Muscle layer of colon (tissue), 2 donors: ENCODE results near the gene RAB11B.
"Not testable (repeated sequence)": the region's sequence is repeated elsewhere in the genome, so short reads cannot be mapped to it uniquely, and the experiment has no call there.

Experiments used
- H3K27ac ChIP-seq: one replicate; pipeline ENCODE4 v1.7.0; 2013; ENCODE audit warnings: low read depth, mild to moderate bottlenecking, low read length, moderate library complexity
- H3K27me3 ChIP-seq, 2 donors: one replicate each; pipeline ENCODE4 v1.7.0; 2013; ENCODE audit warnings: low read length in 2 of 2, mild to moderate bottlenecking in 2 of 2; ENCODE audit not compliant: insufficient read depth in 2 of 2, control insufficient read depth in 1 of 2
- H3K36me3 ChIP-seq: one replicate; pipeline ENCODE4 v1.7.0; 2013; ENCODE audit warnings: mild to moderate bottlenecking, low read length; ENCODE audit not compliant: insufficient read depth
- H3K4me1 ChIP-seq: one replicate; pipeline ENCODE4 v1.7.0; 2013; ENCODE audit warnings: mild to moderate bottlenecking, low read length; ENCODE audit not compliant: insufficient read depth
- H3K4me3 ChIP-seq, 2 donors: one replicate each; pipeline ENCODE4 v1.7.0; 2013; ENCODE audit warnings: low read length in 2 of 2, low read depth in 1 of 2, mild to moderate bottlenecking in 1 of 2, moderate library complexity in 1 of 2
- H3K9ac ChIP-seq: one replicate; pipeline ENCODE4 v1.7.0; 2013; ENCODE audit warnings: low read length
- H3K9me3 ChIP-seq: one replicate; pipeline ENCODE4 v1.7.0; 2013; ENCODE audit warnings: mild to moderate bottlenecking, low read length
- donor health status: abdominal sarcoma.
- donor health status: Adenocarcinoma of cecum.

The RAB11B gene

DNA sequence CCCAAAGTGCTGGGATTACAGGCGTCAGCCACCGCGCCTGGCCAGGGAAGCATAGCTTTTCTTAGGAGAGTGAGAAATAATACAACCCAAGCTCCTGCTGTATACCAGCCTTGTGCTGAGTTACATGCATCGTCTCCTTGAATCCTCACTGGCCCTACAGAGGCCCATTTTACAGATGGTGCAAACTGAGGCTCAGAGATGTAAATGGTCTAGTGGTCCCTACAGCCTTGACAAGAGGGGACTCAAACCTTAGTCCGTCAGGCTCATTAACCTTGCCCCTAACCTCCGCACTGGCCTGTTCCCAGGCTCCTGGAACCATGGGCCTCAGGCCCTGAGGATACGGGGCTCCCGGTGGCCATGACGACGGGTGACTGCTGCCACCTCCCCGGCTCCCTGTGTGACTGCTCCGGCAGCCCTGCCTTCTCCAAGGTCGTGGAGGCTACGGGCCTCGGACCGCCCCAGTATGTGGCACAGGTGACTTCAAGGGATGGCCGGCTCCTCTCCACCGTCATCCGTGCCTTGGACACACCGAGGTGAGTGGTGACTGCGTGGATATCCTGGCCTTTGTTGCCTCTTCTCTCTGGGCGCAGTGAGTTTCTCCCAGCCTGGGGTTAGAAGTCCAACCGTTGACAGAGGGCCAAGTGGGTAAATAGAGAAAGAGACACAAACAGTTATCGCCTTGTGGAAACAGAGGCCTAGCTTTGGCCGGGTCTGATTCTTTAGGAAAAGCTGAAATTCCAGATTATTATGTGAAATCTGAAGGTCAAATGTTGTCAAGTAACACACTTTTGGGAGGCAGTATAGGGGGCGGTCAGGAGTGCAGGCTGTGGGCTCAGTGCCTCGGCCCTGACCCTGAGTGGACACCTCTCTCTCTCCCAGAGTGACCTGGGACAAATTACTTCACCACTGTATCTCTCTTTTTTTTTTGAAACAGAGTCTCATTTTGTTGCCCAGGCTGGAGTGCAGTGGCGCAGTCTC lies 31.6 kb downstream of the RAB11B start:
- Histone ChIP-seq H3K4me3 (no peak overlapping the region), H3K27me3 (no peaks in the 10 kb centered on the region), H3K9ac (no peak overlapping the region), H3K36me3 (peaks cover 6% of the 10 kb centered on the region), H3K4me1 (peaks cover 15% of the 10 kb centered on the region), H3K27ac (no peak overlapping the region), H3K9me3 (no peaks in the 10 kb centered on the region)

DNA sequence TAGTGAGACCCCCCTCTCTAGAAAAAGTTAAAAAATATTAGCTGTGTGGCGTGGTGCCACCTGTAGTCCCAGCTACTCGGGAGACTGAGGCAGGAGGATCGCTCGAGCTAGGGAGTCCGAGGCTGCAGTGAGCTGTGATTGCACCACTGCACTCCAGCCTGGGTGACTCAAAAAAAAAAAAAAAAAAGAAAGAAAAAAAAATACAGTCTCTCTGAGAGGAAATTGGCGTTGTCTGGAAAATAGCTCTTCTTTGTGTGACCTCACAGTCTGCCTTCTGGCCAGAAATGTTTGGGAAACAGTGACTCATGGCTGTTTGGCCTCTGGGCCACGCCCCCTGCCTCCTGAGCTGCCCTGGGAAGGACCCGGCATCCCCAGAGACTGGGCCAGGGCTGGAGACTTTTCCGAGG lies 33.7 kb downstream of the RAB11B start:
- H3K36me3 ChIP-seq = peaks cover 9% of the 10 kb centered on the region
- peak overlapping the region; percentile 80 for H3K27ac ChIP-seq
- H3K4me3 ChIP-seq = peak overlapping the region in 1 of 2 donors; percentile 22
- H3K9ac ChIP-seq = no peak overlapping the region
- H3K9me3 ChIP-seq = no peaks in the 10 kb centered on the region
- H3K27me3 ChIP-seq = no peaks in the 10 kb centered on the region
- H3K4me1 ChIP-seq = peaks cover 11% of the 10 kb centered on the region

GRCh38 chr19:8425331-8425730 lies 35.2 kb downstream of the RAB11B start:
- H3K9me3 ChIP-seq, H3K27me3 ChIP-seq, H3K36me3 ChIP-seq, H3K9ac ChIP-seq, H3K27ac ChIP-seq, H3K4me3 ChIP-seq: not testable (repeated sequence)
- H3K4me1 ChIP-seq = peaks cover 11% of the 10 kb centered on the region

DNA sequence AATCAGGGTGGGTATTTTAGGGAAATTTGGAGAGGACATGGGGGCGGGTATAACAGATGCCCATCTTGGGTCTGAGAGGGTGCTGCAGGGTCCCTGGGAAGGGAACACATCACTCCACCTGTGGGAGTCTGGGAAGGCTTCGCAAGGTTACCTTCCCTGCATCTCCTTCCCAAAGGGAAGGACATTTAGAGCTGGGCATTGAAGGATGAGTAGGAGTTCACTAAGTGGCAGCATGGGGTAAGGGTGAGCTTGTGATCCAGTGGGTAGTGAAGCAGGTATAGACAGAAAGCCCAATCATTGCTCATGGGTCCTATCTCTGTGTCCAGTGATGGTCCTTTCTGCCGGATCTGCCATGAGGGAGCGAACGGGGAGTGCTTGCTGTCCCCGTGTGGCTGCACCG lies 36.1 kb downstream of the RAB11B start:
- Histone ChIP-seq H3K9ac (no peak overlapping the region), H3K9me3 (no peaks in the 10 kb centered on the region), H3K27ac (no peak overlapping the region), H3K27me3 (no peaks in the 10 kb centered on the region), H3K36me3 (peaks cover 16% of the 10 kb centered on the region), H3K4me3 (no peak overlapping the region), H3K4me1 (peaks cover 11% of the 10 kb centered on the region)

DNA sequence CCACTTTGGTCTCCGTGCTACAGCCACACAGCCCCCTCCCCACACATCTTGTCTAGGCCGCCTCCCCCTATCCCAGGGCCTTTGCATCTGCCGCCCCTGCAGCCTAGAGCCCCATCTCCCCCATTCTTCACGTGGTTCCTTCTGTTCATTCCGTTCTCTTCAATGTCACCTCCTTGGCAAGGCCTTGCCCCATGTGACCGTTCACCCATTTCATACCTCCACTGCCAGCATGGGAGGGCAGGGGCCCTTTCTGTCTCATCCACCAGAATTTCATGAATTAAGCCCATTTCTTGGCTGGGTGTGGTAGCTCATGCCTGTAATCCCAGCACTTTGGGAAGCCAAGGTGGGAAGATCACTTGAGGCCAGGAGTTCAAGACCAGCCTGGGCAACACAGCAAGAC lies 38.9 kb downstream of the RAB11B start:
- Histone ChIP-seq H3K4me3 (no peak overlapping the region), H3K36me3 (peaks cover 16% of the 10 kb centered on the region), H3K9ac (no peak overlapping the region), H3K27ac (no peak overlapping the region), H3K4me1 (no peaks in the 10 kb centered on the region), H3K27me3 (no peaks in the 10 kb centered on the region), H3K9me3 (no peaks in the 10 kb centered on the region)

DNA sequence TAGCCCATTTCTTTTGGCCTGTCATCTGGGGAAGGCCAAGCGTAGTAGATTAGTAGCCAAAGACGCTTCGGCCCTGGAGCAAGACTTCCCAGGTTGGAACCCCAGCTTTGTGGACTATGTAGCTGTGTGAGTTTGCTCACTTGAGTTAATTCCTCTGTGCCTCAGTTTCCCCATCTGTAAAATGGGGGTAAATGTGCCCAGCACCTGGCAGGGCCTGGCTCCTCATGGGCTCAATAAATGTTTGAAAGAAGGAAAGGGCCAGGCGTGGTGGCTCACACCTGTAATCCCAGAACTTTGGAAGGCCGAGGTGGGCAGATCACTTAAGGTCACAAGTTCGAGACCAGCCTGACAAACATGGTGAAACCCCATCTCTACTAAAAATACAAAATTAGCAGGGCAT lies 39.7 kb downstream of the RAB11B start:
- H3K27me3 ChIP-seq = no peaks in the 10 kb centered on the region
- no peak overlapping the region for H3K27ac ChIP-seq
- H3K36me3 ChIP-seq = peaks cover 16% of the 10 kb centered on the region
- H3K9me3 ChIP-seq = no peaks in the 10 kb centered on the region
- H3K4me1 ChIP-seq = no peaks in the 10 kb centered on the region
- no peak overlapping the region for H3K4me3 ChIP-seq
- H3K9ac ChIP-seq = no peak overlapping the region

DNA sequence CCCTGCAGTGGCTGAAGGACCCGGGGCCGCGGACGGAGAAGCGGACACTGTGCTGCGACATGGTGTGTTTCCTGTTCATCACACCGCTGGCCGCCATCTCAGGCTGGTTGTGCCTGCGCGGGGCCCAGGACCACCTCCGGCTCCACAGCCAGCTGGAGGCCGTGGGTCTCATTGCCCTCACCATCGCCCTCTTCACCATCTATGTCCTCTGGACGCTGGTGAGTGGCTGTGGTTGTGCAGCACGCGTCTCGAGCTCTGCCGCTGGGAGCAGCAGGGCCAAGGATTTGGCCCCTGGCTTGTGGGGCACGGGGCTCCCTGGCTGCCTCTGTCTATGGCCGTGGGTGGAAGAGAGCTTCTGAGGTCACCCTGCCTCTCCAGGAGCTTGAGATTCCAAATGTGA lies 40.5 kb downstream of the RAB11B start:
- no peaks in the 10 kb centered on the region for H3K9me3 ChIP-seq
- no peaks in the 10 kb centered on the region for H3K4me1 ChIP-seq
- no peaks in the 10 kb centered on the region for H3K27me3 ChIP-seq
- H3K9ac ChIP-seq = no peak overlapping the region
- no peak overlapping the region for H3K27ac ChIP-seq
- peaks cover 16% of the 10 kb centered on the region for H3K36me3 ChIP-seq
- no peak overlapping the region for H3K4me3 ChIP-seq

- peaks cover 16% of the 10 kb centered on the region for H3K36me3 ChIP-seq
- H3K4me3 ChIP-seq = no peak overlapping the region
- no peak overlapping the region for H3K9ac ChIP-seq
- H3K27ac ChIP-seq = no peak overlapping the region
- no peaks in the 10 kb centered on the region for H3K9me3 ChIP-seq
- H3K27me3 ChIP-seq = no peaks in the 10 kb centered on the region
- H3K4me1 ChIP-seq = no peaks in the 10 kb centered on the region
Measured at GRCh38 chr19:8438236-8438635, 48.1 kb downstream of the RAB11B start.

DNA sequence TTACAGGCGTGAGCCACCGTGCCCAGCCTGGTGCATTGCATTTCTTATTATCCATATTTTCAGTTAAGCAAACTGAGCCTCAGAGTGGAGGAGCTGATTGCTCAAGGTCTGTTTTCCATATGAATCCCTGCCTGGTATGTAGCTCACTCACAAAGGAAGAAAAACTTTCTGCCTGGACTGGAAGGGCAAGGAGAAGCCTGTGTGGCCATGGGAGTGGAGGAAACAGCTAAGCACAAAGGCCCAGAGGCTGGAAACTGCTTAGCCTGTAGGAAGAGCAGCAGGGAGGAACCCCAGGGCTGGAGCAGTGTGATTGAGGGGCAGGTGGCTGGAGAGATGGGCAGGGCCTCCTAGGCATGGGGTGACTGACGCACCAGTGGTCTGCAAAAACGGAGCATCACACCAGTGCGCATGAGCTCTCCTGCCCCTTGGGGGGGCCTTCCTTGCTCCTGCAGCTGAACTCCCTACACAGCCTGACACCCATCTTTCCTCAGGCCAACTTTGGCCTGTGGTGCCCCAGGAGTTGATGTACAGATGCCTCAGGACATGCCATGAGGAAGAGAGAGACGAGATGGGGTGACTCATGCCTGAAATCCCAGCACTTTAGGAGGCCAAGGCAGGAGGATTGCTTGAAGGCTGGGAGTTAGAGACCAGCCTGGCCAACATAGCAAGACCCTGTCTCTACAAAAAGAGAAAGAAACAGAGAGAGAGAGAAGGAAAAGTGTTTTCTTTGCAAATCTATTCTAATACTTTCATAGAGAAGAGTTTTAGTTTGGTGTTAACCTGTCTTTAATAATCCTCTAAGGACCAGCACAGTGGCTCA lies 51.8 kb downstream of the RAB11B start:
- Histone ChIP-seq H3K27ac (no peak overlapping the region), H3K9ac (no peak overlapping the region), H3K4me1 (peaks cover 13% of the 10 kb centered on the region), H3K9me3 (no peaks in the 10 kb centered on the region), H3K27me3 (no peaks in the 10 kb centered on the region), H3K4me3 (no peak overlapping the region), H3K36me3 (peaks cover 26% of the 10 kb centered on the region)

- Histone ChIP-seq H3K4me1 (peaks cover 31% of the 10 kb centered on the region), H3K4me3 (peak overlapping the region; percentile 62 to 96), H3K36me3 (peaks cover 17% of the 10 kb centered on the region), H3K9ac (peak overlapping the region; percentile 52), H3K27ac (peak overlapping the region; percentile 83)
- not testable (repeated sequence) for H3K27me3 ChIP-seq, H3K9me3 ChIP-seq
Measured at GRCh38 chr19:8444140-8444676, 54.0 kb downstream of the RAB11B start.

GRCh38 chr19:8444677-8445487 lies 54.7 kb downstream of the RAB11B start, which contains the start of gene HNRNPM:
Gene HNRNPM (plus strand): TSS chr19:8444975. CDS start chr19:8444999, 24 bp downstream.
- H3K27ac ChIP-seq = peak within 1 kb of the TSS; percentile 95
- H3K9ac ChIP-seq = peak within 1 kb of the TSS; percentile 54
- no peaks in the 10 kb centered on the region for H3K27me3 ChIP-seq
- H3K4me3 ChIP-seq = peak within 1 kb of the TSS; percentile 62 to 96
- peaks cover 34% of the 10 kb centered on the region for H3K4me1 ChIP-seq
- peaks cover 15% of the 10 kb centered on the region for H3K36me3 ChIP-seq
- no peaks in the 10 kb centered on the region for H3K9me3 ChIP-seq
